ENCODE measurements around the gene SLC35F3.
"Not testable (repeated sequence)": the region's sequence is repeated elsewhere in the genome, so short reads cannot be mapped to it uniquely, and the experiment has no call there.

SLC35F3 gene

DNA sequence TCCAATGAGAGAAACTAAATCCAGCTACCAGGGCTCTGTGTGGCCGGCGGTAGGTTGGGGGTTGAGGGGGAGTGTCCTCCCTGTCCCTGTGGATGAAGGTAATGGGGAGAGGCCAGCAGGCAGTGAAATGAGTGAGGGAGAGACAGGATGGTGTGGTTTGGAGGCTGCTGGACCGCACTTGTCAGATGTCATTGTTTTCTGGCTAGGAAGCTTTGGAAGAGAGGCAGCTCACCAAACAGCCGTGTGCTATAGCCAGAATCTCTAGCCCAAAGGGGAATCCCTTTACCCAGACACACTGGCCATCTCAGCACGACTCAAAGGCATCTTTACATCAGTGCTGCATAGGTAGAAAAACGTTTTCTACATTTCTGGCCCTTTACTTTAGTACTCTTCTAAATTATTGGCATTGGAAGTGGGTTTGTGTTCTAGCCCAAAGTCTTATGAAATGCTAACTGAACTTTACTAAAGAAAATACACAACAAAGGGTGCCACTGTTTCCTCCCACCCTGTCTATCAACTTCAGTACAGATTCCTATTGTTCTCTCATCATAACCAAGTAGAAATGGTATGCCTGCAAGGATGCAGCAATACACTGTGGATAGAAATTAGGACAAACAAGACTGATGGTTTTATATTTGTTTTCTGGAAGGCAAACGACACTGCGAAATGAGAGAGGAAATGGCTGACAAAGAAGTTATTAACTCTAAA lies 372.8 kb downstream of the SLC35F3 start:
- no peak for DNase-seq (ENCODE audit: low read depth in 4 of 4, low spot score in 1 of 4)

DNA sequence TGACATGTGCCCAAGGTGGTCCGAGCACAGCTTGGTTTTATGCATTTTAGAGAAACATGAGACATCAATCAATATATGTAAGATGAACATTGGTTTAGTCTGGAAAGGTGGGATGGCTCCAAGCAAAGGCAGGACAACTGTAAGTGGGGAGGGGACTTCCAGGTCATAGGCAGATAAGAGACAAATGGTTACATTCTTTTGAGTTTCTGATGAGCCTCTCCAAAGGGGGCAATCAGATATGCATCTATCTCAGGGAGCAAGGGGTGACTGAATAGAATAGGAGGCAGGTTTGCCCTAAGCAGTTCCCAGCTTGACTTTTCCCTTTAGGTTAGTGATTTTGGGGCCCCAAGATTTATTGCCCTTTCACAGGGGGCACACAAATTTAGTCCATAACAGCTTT lies 374.5 kb downstream of the SLC35F3 start:
- no peak for DNase-seq (ENCODE audit: low read depth in 4 of 4, low spot score in 1 of 4)

DNA sequence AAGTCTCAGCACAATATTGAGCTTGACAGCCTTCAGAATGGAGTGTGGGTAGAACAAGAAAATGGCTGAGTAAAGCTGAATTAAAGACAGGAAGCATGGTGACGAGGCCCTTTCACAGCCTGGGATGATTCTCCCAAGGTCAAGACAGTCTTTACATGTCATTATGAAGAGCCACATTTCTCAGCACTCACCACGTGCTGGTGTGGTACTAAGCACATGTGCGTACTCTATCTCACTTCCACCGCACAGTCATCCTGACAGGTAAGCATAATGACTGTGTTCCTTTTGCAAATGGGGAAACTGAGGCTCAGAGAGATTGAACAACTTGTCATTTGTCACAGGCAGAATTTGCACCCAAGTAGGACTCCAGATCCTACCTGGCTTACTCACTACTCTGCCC lies 376.0 kb downstream of the SLC35F3 start:
- no peak for DNase-seq (ENCODE audit: low read depth in 4 of 4, low spot score in 1 of 4)

DNA sequence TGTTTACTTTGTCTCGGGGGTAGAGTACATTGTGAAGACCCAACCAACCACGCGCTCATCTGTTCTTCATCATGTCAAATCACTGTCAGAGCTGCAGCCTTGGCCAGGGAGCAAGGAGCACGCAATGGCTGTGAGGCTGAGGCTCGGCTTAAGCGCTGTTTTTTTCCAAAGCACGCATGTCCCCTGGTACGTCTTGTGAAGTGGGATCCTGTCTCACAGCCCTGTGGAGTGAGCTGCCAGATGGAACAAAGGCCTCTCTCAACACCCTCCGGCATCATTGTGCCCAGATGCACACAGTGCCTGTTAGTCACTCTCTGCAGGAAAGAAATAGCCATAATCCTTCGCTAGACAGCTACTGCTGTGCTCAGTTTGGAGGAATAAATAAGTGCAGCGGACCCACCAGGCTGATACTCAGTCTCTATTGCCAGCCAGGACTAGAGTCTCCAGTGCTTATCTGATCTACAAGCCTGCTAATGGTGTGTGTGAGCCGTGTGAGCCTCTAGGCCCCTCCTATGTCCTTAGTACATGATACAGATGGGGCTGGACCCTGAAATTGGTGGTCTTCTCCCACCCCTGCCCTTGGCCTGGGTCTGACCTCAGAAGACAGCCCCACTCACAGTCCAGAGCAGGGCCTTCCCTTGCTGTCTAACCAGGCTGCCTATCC lies 377.5 kb downstream of the SLC35F3 start:
- no peak for DNase-seq (ENCODE audit: low read depth in 4 of 4, low spot score in 1 of 4)

DNA sequence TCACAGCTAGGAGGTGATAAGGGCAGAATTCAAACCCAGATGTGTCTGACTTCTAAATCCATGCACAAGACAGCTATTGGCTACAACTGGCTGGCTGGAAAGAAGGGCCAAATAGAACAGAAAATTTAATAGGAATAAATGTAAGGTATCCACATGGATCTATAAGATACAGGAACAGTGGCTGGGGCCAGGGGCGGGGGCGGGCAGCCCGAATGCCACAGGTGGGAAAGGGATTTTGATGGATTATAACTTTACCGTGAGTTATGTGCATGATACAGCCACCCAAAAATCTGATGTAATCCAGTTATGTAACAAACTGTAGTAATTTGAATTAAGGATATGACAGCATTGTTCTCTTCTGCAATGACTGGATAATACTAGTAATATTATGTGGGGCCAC lies 381.7 kb downstream of the SLC35F3 start:
- no peak for DNase-seq (ENCODE audit: low read depth in 4 of 4, low spot score in 1 of 4)

DNA sequence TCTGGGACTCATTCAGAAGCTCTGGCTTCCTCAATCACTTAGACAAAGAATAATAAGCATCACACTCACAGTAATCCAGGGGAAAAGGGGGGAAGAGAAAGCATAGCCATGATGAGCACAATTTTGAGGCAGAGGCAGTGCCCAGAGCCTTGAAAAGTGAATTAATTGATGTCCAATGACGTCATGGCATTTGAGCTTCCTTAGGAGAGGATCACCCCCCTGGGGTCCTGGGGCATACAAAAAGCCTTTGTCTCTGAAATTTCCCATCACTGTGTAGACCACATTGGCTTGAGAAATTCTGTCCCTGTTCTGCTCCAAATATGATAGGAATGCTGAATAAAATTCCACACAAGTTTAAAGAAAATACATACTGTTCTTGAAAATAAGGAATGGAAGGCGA lies 384.5 kb downstream of the SLC35F3 start:
- no peak for DNase-seq (ENCODE audit: low read depth in 4 of 4, low spot score in 1 of 4)

DNA sequence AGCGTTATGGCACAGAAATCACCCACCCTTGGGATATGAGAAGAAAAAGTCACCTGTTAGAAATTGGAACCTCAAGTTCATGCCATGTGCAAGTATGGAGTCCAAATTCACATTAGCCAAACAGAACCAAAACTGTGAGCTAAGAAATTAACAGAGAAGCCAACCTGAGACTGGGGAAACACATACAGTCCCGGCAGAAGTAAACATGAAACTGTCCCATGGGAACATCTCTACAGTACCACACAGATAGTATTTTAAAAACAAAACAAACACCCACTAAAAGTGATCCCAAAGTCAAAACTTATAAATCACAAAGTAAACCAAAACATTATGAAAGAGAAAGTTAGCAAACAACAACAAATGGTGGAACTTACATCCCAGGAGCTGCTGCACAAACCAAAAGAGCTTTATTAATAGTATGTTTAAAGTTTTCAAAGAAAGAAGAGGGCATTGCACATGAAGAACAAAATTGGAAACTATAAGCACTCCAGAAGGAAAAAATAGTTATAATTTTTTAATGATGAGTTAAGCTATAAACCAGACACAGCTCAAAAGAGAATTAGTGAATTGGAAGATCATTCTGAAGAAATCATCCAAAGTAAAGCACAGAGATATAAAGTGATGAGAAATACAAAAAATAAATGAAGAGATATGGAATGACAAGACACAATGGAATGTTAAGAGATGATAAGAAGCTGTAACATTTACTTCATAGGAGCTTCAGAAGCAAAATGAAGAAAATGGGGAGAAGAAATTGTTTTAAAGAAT lies 385.2 kb downstream of the SLC35F3 start:
- DNase-seq (ENCODE audit: low read depth in 4 of 4, low spot score in 1 of 4) = no peak

DNA sequence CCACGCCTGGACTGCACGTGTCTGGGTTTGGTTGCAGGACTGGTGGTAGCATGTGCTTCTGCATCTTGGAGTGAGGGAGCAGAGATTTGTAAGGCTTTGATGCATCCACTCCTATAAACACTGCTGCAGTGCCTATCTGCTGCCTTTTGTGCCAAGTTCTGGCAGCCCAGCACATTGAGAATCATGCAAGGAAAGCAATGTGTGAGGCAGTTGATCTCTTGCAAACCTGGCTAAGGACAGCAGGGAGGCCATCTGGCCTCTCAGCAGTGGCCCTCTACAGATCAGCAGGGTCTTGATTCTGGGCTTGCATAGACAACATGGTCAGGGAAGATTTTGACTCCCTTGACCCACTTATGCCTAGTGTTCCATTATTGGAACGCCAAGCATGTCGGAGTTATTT lies 387.5 kb downstream of the SLC35F3 start:
- DNase-seq (ENCODE audit: low read depth in 4 of 4, low spot score in 1 of 4) = no peak

DNA sequence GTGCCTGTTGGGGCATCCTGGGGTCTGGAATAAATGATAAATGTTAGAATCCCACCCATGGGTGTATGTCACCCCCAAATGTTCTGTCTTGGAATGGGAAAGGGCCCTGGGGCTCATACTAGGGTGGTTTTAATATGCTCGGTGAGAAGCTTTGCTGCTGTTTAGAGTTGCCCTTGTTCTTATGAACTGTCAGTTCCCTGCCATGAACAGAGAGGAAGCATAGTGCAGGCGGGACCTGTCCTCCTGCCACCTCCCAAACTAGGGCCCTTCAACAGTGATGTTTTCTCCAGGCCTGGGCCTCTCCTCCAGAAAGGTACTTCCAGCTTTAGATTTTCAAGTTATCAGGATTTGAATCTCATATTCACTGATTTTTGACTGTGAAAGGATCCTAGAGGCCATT lies 388.1 kb downstream of the SLC35F3 start:
- no peak for DNase-seq (ENCODE audit: low read depth in 4 of 4, low spot score in 1 of 4)

DNA sequence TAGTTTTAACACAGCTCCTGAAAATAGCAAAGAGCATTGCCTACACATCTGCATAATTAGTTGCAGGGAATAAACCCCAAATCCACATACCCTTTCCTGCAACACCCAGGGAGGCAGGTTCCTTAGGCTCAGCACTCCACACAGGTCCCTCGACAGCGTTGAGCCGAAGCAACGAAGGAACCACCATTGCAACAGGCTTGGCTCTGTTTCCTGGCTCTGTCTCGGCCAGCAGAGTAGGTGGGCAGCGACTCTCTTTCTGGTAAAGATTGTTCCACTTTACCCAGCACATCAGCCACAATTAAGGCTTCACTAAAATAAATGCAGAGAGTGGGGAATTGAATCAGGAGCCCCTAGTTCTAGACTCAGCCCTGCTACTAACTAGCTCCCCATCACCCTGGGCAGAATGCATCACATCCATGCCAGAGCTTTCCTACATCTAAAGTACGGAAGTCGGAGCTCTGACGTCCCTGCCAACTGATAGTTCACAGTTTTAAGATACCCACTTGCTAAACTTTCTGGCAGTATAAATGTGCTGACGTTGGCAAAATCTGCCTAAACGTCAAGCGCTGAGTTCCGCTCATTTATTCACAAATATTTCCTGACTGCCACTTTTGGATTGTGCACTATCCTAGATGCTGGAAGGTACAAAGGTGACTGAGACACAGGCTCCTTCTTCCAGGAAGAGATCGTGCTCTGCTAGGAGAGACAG lies 389.8 kb downstream of the SLC35F3 start:
- DNase-seq (ENCODE audit: low read depth in 4 of 4, low spot score in 1 of 4) = no peak

DNA sequence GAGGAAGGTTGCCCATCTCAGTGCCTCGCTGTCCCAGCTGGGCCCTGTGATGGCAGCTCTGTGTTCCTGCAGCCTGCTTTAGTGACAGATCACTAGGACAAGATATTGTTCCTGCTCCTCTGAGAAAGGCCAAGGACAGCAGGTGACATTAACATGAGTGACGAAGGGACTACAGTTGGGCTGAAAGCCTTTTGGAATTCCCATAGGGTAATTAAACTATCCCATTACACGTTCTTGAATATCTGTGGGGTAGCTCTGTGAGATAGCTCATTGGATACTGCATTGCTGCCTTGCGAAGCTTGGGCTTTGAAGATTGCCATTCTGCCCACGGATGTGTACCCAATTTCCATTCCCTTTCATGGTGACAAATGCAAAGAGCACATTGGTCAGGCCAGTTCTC lies 390.6 kb downstream of the SLC35F3 start:
- DNase-seq (ENCODE audit: low read depth in 4 of 4, low spot score in 1 of 4) = no peak

DNA sequence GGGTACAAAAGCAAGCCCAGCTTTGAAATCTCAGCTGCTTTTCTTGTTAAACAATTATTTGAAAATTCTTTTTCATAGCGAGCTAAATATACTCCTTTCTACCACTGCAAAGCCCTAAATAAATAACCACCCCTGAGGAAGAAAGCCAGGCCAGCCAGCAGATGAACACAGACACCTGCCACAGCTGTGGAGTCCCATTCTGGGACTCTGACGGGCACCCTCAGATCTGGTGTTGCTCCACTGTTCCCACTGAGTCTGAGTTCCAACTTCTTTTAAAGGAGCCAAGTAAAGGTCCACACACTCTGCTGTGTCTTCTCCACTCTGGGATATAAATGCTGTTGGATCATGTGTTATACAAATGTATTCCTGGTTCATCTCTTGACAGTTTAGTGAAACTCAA lies 391.1 kb downstream of the SLC35F3 start:
- no peak for DNase-seq (ENCODE audit: low read depth in 4 of 4, low spot score in 1 of 4)

DNA sequence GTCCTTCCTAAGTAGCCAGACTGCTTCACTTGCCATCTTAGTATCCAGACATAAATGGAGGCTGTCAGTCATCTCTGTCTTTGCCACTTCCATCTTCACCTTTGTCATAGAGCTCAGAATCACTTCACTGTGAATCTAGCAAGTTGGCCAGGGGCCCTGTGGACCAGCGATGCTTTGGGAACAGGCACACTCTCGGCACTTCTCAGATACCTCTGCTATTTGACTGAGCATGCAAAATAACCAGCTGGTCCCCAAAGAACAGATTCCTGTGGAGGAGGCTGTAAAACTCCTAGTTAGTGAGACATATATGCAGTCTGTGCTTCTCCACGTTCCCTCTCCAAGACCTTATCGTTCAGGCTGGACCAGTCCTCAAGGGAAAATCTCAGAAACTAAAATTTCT lies 392.0 kb downstream of the SLC35F3 start:
- DNase-seq (ENCODE audit: low read depth in 4 of 4, low spot score in 1 of 4) = no peak

DNA sequence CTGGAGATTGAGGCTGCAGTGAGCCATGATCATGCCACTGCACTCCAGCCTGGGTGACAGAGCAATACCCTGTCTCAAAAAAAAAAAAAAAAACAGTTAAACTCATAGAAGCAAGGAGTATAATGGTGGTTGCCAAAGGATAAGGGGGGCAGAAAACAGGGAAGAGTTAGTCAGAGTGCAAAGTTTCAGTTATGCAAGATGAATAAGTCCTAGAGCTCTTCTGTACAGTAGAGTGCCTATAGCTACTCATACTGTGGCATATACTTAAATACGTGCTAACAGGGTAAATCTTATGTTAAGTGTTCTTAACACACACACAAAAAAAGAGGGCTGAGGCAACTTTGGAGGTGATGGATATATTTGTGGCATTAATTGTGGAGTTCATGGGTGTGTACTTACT lies 393.2 kb downstream of the SLC35F3 start:
- DNase-seq (ENCODE audit: low read depth in 4 of 4, low spot score in 1 of 4) = no peak

DNA sequence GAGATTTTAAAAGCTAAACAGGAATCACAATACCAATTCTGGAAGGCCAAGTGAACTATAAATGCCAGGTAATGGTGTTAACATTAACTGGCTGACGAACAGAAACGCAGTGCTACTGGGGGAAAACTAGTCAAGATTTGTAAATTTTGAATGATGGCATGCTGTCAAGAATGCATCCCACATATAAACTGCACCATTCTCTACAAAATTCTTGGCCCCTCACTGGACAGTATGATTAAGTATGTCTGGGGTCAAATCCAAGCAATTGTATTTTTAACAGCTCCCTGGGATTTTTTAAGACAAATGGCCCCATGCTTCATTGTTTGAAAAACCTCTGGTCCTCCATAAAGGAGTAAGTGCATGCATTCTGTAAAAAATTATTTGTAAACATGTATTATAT lies 395.6 kb downstream of the SLC35F3 start:
- no peak for DNase-seq (ENCODE audit: low read depth in 4 of 4, low spot score in 1 of 4)

DNA sequence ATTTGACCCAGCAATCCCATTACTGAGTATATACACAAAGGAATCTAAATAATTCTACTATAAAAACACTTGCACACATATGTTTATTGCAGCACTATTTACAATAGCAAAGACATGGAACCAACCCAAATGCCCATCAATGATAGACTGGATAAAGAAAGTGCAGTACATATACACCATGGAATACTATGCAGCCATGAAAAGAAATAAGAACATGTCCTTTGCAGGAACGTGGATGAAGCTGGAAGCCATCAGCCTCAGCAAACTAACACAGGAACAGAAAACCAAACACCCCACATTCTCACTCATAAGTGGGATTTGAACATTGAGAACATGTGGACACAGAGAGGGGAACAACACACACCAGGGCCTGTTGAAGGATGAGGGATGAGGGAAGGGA lies 397.2 kb downstream of the SLC35F3 start:
- not testable (repeated sequence) for DNase-seq (ENCODE audit: low read depth in 4 of 4, low spot score in 1 of 4)

DNA sequence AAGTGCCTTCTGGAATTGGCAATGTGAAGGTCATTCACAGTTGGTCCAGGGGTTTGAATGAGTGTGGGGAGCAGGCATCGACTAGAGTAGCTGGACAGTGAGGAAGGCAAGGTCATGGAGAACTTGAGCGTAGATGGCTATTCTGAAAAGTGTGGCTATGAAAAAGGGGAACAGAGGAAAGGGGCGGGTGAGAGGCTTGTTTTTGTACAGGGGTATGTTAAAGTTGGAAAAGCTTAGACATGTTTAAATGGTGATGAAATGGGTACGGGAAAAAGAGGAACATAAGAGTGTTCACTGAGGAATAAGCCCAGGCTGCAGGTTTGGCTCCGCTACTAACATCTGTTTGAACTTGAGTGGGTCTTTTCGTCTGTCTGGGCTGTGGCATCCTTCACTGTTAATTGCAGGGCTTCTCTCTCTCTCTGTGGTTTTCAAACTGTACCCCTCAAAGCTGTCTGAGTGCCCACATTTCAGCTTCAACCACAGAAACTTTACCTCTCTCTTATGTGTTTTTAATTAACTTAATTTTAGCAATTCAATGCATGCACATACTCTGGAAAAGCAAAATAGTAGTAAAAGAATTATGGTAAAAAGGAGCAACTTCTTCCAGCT lies 398.0 kb downstream of the SLC35F3 start:
- DNase-seq (ENCODE audit: low read depth in 4 of 4, low spot score in 1 of 4) = no peak

DNA sequence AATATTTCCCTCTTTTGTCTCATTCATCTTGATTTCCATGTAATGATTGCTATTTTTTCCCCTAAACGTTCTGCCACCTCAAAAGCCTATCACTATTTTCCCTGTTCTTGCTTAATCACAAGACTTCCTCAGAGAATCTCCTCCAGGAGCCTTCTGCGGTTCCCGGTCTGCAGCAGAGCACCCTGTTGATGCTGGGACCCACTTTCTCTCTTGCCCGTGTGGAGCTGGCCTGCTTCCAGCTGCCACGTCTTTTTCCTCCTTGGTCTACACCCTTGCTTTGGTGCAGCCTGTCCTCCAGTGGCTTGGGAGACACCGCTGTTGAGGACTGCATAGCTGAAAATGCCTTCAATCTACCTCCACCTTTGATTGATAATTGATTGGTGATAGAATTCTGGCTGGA lies 398.8 kb downstream of the SLC35F3 start:
- DNase-seq (ENCODE audit: low read depth in 4 of 4, low spot score in 1 of 4) = no peak

DNA sequence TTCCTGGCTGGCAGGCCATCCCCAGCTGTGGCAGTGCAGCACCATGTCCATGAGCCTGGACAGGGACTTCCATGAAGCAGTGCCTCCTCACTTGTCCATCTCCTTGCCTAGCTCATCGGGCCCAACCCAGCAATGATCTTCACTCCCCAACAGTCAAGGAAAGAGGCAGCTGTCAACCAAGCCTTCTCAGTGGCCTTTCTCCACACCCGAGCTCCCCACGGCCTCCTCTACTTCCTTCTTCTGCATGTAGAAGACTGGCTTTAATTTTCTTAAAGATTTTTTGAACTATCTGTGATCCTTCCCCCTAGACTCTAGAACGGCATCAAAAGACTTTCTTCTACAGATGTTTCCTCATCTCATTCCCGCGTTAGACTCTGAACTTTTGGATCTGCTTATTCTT lies 403.2 kb downstream of the SLC35F3 start:
- no peak for DNase-seq (ENCODE audit: low read depth in 4 of 4, low spot score in 1 of 4)

DNA sequence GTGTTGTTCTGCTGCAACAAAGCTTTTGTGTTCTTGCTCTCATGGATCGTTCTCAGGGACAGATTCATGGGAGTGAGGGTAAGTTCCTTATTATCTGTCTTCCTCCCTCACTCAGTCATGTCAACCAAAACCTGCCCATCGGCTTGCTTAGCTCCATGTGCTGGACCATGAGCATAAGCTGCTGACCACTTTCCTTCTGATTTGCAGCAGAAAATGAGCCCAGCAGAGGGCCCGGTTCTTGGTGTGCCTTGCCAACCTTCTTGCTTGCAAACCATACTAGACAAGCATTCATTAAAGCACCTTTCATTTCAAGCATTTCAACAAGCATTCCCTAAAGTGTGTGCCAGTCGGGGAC lies 404.7 kb downstream of the SLC35F3 start:
- no peak for DNase-seq (ENCODE audit: low read depth in 4 of 4, low spot score in 1 of 4)

Measured in stimulated activated CD4-positive, alpha-beta T cell treated with anti-CD3 and anti-CD28 coated beads, Interleukin-1b, Interleukin-23, amount 100 ng/mL, for 24 hours (primary cell).